Stimulated activated CD4-positive, alpha-beta T cell treated with anti-CD3 and anti-CD28 coated beads, Interleukin-1b, Interleukin-23, amount 100 ng/mL, for 1 hour (primary cell): ENCODE measurements around the gene LRRC3.

ENCODE experiments used
- DNase-seq, 2 donors: peaks; one replicate each; pipeline ENCODE4 v3.0.0-alpha.2; 2020; ENCODE audit warnings: low read depth in 2 of 2

LRRC3 gene

DNA sequence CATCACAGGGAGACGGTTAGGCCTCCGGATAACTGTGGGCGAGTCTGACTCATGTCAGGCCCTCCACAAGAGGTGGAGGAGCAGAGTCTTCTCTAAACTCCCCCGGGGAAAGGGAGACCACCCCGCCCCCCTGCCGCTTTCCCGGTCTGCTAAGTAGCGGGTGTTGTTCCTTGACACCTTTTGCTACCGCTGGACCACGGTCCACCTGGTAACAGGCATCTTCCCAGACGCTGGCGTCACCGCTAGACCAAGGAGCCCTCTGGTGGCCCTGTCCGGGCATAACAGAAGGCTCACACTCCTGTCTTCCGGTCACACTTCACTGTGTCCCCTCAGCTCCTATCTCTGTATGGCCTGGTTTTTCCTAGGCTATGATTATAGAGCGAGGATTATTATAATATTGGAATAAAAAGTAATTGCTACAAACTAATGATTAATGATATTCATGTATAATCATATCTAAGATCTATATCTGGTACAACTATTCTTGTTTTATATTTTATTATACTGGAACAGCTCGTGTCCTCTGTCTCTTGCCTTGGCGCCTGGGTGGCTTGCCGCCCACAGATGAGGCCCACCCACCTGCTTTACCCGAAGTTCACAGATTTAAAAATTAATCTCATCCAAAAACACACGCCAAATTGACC lies 24.4 kb downstream of the LRRC3 start:
- peak in 1 of 2 donors; percentile 5 for DNase-seq

- no peak for DNase-seq
Observed at GRCh38 chr21:44480200-44481053, 25.1 kb downstream of the LRRC3 start.

GRCh38 chr21:44482581-44483287 lies 27.4 kb downstream of the LRRC3 start:
- no peak for DNase-seq

- DNase-seq = no peak
Observed at GRCh38 chr21:44483288-44484237, 28.3 kb downstream of the LRRC3 start.

- no peak for DNase-seq
Observed at GRCh38 chr21:44484498-44485253, 29.4 kb downstream of the LRRC3 start.

- peak in 1 of 2 donors; percentile 28 for DNase-seq
Observed at GRCh38 chr21:44485254-44485793, 30.0 kb downstream of the LRRC3 start.

DNA sequence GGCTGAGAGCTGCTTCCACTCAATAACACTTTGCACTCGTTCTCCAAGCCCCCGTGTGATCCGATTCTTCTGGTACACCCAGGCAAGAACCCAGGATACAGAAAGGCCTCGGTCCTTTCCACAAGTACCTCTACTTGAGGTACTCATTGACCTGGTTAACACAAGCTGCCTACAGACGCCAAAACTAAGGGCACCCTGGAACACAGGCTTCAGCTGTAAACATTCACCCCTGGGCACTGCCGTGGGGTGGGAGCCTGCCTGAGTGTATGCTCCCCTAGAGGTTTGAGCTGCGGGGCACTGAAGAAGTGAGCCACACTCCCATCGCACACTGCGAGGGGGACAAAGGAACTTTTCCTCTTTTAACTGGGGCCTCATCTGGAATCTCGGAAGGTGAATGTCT lies 30.5 kb downstream of the LRRC3 start:
- no peak for DNase-seq

- DNase-seq = no peak
Observed at GRCh38 chr21:44486302-44486701, 31.0 kb downstream of the LRRC3 start.

DNA sequence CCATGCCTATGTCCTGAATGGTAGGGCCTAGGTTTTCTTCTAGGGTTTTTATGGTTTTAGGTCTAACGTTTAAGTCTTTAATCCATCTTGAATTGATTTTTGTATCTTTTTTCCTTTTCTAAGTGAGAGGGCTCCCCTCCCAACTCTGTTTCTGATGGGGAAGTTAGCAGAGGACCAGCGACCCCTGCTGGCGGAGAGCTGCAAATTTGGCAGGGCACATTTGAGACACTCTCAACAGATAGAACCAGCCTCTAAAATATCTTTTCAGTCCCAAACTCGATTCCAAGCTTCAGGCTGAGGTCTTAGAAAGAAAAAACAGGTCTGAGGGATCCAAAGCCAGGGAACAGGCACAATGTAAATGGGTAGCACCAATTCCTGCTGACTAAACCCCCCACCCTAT lies 32.5 kb downstream of the LRRC3 start:
- DNase-seq = peak in 1 of 2 donors; percentile 24

- DNase-seq = no peak
Observed at GRCh38 chr21:44489962-44490361, 34.7 kb downstream of the LRRC3 start.

DNA sequence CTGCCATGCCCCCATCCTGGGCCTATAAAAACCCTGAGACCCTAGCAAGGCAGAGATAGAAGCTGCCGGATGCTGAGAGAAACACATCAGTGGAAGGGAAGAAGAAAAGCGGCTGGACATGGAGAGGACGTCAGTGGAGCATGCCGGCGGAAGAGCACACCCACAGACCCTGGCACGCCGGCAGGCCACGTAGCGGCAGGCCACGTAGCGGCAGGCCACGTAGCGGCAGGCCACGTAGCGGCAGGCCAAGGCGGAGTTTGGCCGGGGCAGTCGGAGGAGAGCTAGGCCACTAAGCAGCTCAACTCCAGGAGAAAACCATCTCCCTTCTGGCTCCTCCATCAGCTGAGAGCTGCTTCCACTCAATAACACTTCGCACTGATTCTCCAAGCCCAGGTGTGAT lies 35.1 kb downstream of the LRRC3 start:
- DNase-seq = no peak

- no peak for DNase-seq
Observed at GRCh38 chr21:44490816-44491215, 35.5 kb downstream of the LRRC3 start.

DNA sequence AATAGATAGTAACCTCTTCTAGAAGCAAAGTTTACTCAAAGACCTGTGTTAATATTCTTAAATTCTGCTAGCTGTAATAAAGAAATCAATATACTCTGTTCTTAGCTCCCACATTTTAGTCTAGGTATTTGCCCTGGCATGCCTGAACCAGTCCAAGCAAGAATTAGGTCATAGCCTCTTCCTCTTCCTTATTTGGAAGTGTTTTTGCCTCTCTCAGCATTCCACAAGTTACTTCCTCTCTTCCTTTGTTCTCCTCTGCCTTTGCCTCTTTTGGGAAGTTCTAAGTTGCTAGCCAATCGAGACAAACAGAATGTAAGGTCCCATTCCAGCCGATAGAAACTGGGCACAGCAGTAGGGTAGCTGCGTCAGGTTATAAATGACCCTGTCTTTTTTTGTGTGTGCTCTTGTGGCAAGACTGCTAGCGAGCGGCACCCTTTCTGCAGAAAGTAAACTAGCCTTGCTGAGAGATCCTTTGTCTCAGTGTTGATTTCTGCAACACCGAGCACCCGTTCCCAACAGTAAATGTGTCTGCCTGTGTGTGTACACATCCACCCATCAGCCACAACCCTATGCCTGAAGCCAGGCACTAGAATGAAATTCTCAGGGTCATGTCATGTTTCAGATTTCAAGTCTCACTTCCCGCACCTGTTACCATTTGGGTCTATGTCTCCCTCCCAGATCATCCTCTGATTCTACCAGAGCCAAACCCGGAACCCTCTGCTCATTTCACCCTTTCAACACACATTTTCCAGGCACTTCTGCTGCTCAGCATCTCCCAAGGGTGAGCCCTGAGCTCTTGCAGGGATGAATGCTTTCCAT lies 37.5 kb downstream of the LRRC3 start:
- no peak for DNase-seq

GRCh38 chr21:44494418-44494817 lies 39.1 kb downstream of the LRRC3 start:
- no peak for DNase-seq

DNA sequence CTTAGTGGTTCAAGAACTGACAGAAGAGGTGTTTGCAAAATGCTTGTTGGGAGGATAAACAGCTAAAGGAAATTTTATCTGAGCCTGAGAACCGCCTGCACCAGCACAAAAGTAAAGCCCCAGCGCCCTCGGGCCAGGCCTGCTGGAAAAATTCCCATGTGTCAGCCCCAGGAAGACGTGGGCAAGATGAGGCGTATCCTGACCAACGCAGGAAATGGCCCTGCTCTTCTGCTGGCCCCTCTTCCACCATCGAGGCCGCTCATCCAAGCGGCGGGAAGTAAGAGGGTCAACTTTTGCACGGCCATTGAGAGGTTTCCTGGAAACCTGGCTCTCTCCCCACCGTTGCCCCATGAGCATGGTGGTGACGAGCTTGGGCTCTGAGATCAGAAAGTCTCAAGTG lies 39.6 kb downstream of the LRRC3 start:
- no peak for DNase-seq

GRCh38 chr21:44495611-44496563 lies 40.6 kb downstream of the LRRC3 start:
- DNase-seq = no peak

DNA sequence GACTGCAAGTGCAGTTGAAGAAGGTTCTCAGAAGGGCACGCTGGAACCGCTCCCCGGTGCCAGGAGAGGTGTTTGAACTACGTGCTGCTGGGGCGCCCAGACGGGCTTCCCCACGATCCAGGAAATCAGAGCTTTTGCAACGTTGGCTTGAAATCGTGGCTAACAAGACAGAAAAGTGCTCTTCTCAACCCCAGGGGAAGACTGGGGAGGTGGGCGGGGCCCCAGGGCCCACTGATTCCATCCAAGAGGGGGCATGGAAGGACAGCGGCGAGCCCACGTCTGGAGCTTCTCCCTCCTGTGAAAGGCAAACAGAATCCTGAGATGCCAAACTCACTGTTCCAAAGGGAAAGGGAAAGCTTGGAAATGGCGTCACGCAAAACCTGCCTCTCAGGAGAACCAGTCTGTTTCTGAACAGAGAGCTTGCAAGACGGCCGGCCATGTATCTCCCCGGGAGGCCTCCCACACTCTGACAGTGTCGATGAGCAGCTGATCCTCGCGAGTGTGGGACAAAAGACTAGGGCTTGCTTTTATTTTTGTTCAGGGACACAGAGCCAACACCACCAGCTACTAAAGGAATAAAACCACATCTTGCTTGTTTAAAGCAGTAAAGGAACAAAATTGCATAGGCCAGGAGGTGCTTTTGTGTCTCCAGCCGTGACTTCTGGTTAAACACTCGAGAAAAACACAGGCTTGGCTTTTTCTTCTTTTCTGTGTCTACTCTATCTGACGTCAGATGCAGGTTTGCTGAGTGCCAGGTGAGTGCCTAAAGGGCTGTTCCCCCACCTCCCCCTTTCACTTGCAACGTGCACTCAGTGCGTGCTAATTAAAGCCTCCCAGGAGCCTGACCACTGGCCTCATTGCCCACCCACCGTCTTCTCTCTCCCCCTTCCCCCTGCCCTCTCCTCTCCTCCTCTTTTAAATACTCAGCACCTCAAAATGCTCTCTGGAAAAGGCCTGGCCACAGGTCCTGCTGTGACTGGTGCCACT lies 41.5 kb downstream of the LRRC3 start:
- DNase-seq = no peak
